A673 (cell line): Measurements from ENCODE around the gene GSC2. TPM values are rescaled to one million over a fixed set of nuclear protein-coding genes. Genes with fewer than 3 reads are reported as not detected.

Experiments
- BruUV-seq: library from RNA; stranded (reverse); fragments of 400-500 nt; replicated peaks from 2 replicates; lab custom pipeline; 2021; lab: Mats Ljungman, UMichigan
- CTCF ChIA-PET: fragments of 300-600 bp; sonication (Branson Sonifier 250); formaldehyde crosslinking; loops from one replicate; lab custom pipeline; 2022; ENCODE audit warnings: antibody characterized with exemption; lab: Charles Lee
- POLR2A ChIA-PET: fragments of 300-600 bp; sonication (Branson Sonifier 250); formaldehyde crosslinking; loops from one replicate; lab custom pipeline; 2022; ENCODE audit warnings: antibody characterized with exemption; ENCODE audit not compliant: low non-redundant PET; lab: Charles Lee
- DNase-seq: peaks from one replicate; pipeline ENCODE4 v3.0.0-alpha.2; 2015; ENCODE audit warnings: low spot score
- H3K27ac ChIP-seq: fragments of 200-600 bp; sonication (generic); 2 replicates; pipeline ENCODE4 v1.5.1; 2016; ENCODE audit warnings: mixed run types, low read depth, mild to moderate bottlenecking, mixed read lengths, antibody characterized with exemption, low read length; ENCODE audit not compliant: poor library complexity, severe bottlenecking
- H3K27me3 ChIP-seq: fragments of 200-600 bp; sonication (generic); replicated peaks from 2 replicates; pipeline ENCODE4 v1.6.1; 2017; ENCODE audit warnings: mixed run types, low read depth, mild to moderate bottlenecking, mixed read lengths, antibody characterized with exemption, low read length; ENCODE audit not compliant: insufficient read depth, poor library complexity
- H3K36me3 ChIP-seq: fragments of 200-600 bp; sonication (generic); 2 replicates; pipeline ENCODE4 v1.6.1; 2016; ENCODE audit warnings: mixed run types, mild to moderate bottlenecking, mixed read lengths, antibody characterized with exemption, low read length; ENCODE audit not compliant: insufficient read depth, poor library complexity, severe bottlenecking
- H3K4me1 ChIP-seq: fragments of 200-600 bp; sonication (generic); 2 replicates; pipeline ENCODE4 v1.6.1; 2017; ENCODE audit warnings: mixed run types, mild to moderate bottlenecking, mixed read lengths, antibody characterized with exemption, low read length; ENCODE audit not compliant: insufficient read depth, poor library complexity, severe bottlenecking
- H3K4me3 ChIP-seq: fragments of 200-600 bp; sonication (generic); 2 replicates; pipeline ENCODE4 v1.5.1; 2016; ENCODE audit warnings: low read depth, mixed run types, mild to moderate bottlenecking, mixed read lengths, low read length; ENCODE audit not compliant: poor library complexity, severe bottlenecking
- H3K9me3 ChIP-seq: fragments of 200-600 bp; sonication (generic); 2 replicates; pipeline ENCODE4 v1.6.1; 2016; ENCODE audit warnings: mixed run types, low read depth, mild to moderate bottlenecking, mixed read lengths, antibody characterized with exemption, low read length; ENCODE audit not compliant: poor library complexity, severe bottlenecking
- CTCF ChIP-seq: fragments of 300-800, 200-600 bp; sonication (generic); conservative IDR thresholded peaks from 2 replicates; pipeline ENCODE4 v1.5.1; 2017; ENCODE audit warnings: low read depth, mild to moderate bottlenecking, antibody characterized with exemption, low read length, moderate library complexity, mixed read lengths
- EZH2 ChIP-seq: fragments of 200-600 bp; sonication (generic); IDR thresholded peaks from 2 replicates; pipeline ENCODE4 v1.6.1; 2017; ENCODE audit warnings: borderline replicate concordance, low read depth, mild to moderate bottlenecking, mixed read lengths, antibody characterized with exemption, low read length; ENCODE audit not compliant: poor library complexity, severe bottlenecking
- intact Hi-C: fragments of 100-400 bp; cut with micrococcal nuclease; formaldehyde crosslinking; loops from one replicate; pipeline ENCODE4 v1.10.0; 2022; ENCODE audit not compliant: unreplicated experiment
- total RNA-seq: library from RNA; stranded (reverse); gene quantifications from 2 replicates; pipeline ENCODE4 v1.2.3, GENCODE V29; 2021

The GSC2 gene
- total RNA-seq, 1 experiment from 2014 or later, result not detected

- ChIA-PET CTCF (interaction anchor here (1.2 to 2.8 kb wide), 2 partner anchors 186 to 451 kb away, joined by 3 to 12 read pairs; no protein-coding TSS in a partner anchor), POLR2A (no interaction called here)
- peak within 1 kb of the TSS; percentile 81 for H3K27ac ChIP-seq
- peaks cover 19% of the 10 kb centered on the region for H3K36me3 ChIP-seq
- peak; percentile 93 for DNase-seq
- no peaks in the 10 kb centered on the region for H3K27me3 ChIP-seq
- TF ChIP-seq EZH2 (no peak), CTCF (no peak)
- intact Hi-C loops, result loop anchor here (2.0 to 5.0 kb wide), 2 partner anchors 113 to 454 kb away; partner anchors contain the start of gene CLTCL1
- BruUV-seq, result no TSS peak
- no peaks in the 10 kb centered on the region for H3K9me3 ChIP-seq
- H3K4me1 ChIP-seq, result peaks cover 32% of the 10 kb centered on the region
- H3K4me3 ChIP-seq, result peak within 1 kb of the TSS; percentile 87
Observed at GRCh38 chr22:19178657-19179496, 28.8 kb upstream of the GSC2 start, which contains the start of gene SLC25A1. Gene SLC25A1, minus strand, starts transcription at chr22:19178736. Its CDS starts 63 bp downstream, at chr22:19178673.

- intact Hi-C loops, result loop anchor here (2.0 to 5.0 kb wide), 2 partner anchors 114 to 455 kb away; partner anchors contain the start of gene CLTCL1
- H3K27me3 ChIP-seq, result no peaks in the 10 kb centered on the region
- TF ChIP-seq CTCF, result no peak
- no peak for TF ChIP-seq EZH2
- BruUV-seq, result no TSS peak
- DNase-seq, result peak; percentile 74
- ChIA-PET CTCF (interaction anchor here (2.8 kb wide), 1 partner anchor 452 kb away, joined by 12 read pairs; no protein-coding TSS in a partner anchor), POLR2A (no interaction called here)
- peak overlapping the region; percentile 81 for H3K27ac ChIP-seq
- H3K4me1 ChIP-seq, result peaks cover 38% of the 10 kb centered on the region
- peaks cover 19% of the 10 kb centered on the region for H3K36me3 ChIP-seq
- no peaks in the 10 kb centered on the region for H3K9me3 ChIP-seq
- H3K4me3 ChIP-seq, result peak overlapping the region; percentile 87
Observed at GRCh38 chr22:19178065-19178656, 28.1 kb upstream of the GSC2 start.

- Histone ChIP-seq H3K27ac (peak overlapping the region; percentile 81), H3K9me3 (no peaks in the 10 kb centered on the region), H3K4me1 (peaks cover 45% of the 10 kb centered on the region), H3K27me3 (no peaks in the 10 kb centered on the region), H3K36me3 (peaks cover 19% of the 10 kb centered on the region), H3K4me3 (peak overlapping the region; percentile 87)
- CTCF ChIA-PET, result interaction anchor here (2.8 kb wide), 1 partner anchor 452 kb away, joined by 12 read pairs; no protein-coding TSS in a partner anchor
- intact Hi-C loops, result loop anchor here (2.0 to 5.0 kb wide), 2 partner anchors 115 to 455 kb away; partner anchors contain the start of gene CLTCL1
- POLR2A ChIA-PET, result no interaction called here
- no peak for TF ChIP-seq EZH2
- no peak for TF ChIP-seq CTCF
- DNase-seq, result no peak
- no TSS peak for BruUV-seq
Observed at GRCh38 chr22:19177164-19178064, 27.3 kb upstream of the GSC2 start.
